Measurements from ENCODE around the gene TTC23. TPM values are rescaled to one million over a fixed set of nuclear protein-coding genes. Genes with fewer than 3 reads are reported as not detected.

Gene TTC23
- total RNA-seq, 2 donors from 2014 or later = 0.30 TPM; not detected in 1

- no peak for ATAC-seq
Measured at GRCh38 chr15:99099661-99100060, 149.7 kb downstream of the TTC23 start.

GRCh38 chr15:99098991-99099390 lies 150.4 kb downstream of the TTC23 start:
- H3K27me3 Mint-ChIP-seq = peaks cover 82% of the 10 kb centered on the region
- H3K27ac Mint-ChIP-seq = no peak overlapping the region
- peaks cover 9% of the 10 kb centered on the region for H3K4me1 Mint-ChIP-seq
- peaks cover 7% of the 10 kb centered on the region for H3K36me3 Mint-ChIP-seq (ENCODE audit: low read depth)
- DNase-seq (no peak), ATAC-seq (no peak)
- H3K4me3 Mint-ChIP-seq = no peak overlapping the region
- no peaks in the 10 kb centered on the region for H3K9me3 ChIP-seq (ENCODE audit: control insufficient read depth, low read length, poor library complexity, severe bottlenecking)

More at GRCh38 chr15:99099661-99100060, 149.7 kb downstream of the TTC23 start:
- Mint-ChIP-seq H3K4me1 (peaks cover 6% of the 10 kb centered on the region), H3K27ac (no peak overlapping the region), H3K36me3 (ENCODE audit: low read depth) (peaks cover 5% of the 10 kb centered on the region), H3K27me3 (peaks cover 76% of the 10 kb centered on the region), H3K4me3 (no peak overlapping the region)
- no peaks in the 10 kb centered on the region for H3K9me3 ChIP-seq (ENCODE audit: control insufficient read depth, low read length, poor library complexity, severe bottlenecking)
- no peak for DNase-seq

GRCh38 chr15:99098426-99098825 lies 151.0 kb downstream of the TTC23 start:
- Mint-ChIP-seq H3K4me3 (no peak overlapping the region), H3K27ac (no peak overlapping the region), H3K4me1 (peaks cover 7% of the 10 kb centered on the region), H3K36me3 (ENCODE audit: low read depth) (peaks cover 7% of the 10 kb centered on the region), H3K27me3 (peaks cover 78% of the 10 kb centered on the region)
- H3K9me3 ChIP-seq (ENCODE audit: control insufficient read depth, low read length, poor library complexity, severe bottlenecking) = no peaks in the 10 kb centered on the region
- DNase-seq = no peak
- no peak for ATAC-seq

- Mint-ChIP-seq H3K4me3 (no peak overlapping the region), H3K36me3 (ENCODE audit: low read depth) (peaks cover 7% of the 10 kb centered on the region), H3K27ac (no peak overlapping the region), H3K27me3 (peaks cover 71% of the 10 kb centered on the region), H3K4me1 (peaks cover 7% of the 10 kb centered on the region)
- no peak for DNase-seq
- H3K9me3 ChIP-seq (ENCODE audit: control insufficient read depth, low read length, poor library complexity, severe bottlenecking) = no peaks in the 10 kb centered on the region
- ATAC-seq = no peak
Measured at GRCh38 chr15:99097441-99098410, 151.7 kb downstream of the TTC23 start.

GRCh38 chr15:99096894-99097426 lies 152.4 kb downstream of the TTC23 start:
- ATAC-seq = no peak
- no peaks in the 10 kb centered on the region for H3K9me3 ChIP-seq (ENCODE audit: control insufficient read depth, low read length, poor library complexity, severe bottlenecking)
- H3K27me3 Mint-ChIP-seq = peaks cover 71% of the 10 kb centered on the region
- no peak for DNase-seq
- H3K4me3 Mint-ChIP-seq = no peak overlapping the region
- H3K27ac Mint-ChIP-seq = no peak overlapping the region
- H3K4me1 Mint-ChIP-seq = peaks cover 7% of the 10 kb centered on the region
- peaks cover 5% of the 10 kb centered on the region for H3K36me3 Mint-ChIP-seq (ENCODE audit: low read depth)

GRCh38 chr15:99096173-99096893 lies 153.0 kb downstream of the TTC23 start:
- H3K9me3 ChIP-seq (ENCODE audit: control insufficient read depth, low read length, poor library complexity, severe bottlenecking) = no peaks in the 10 kb centered on the region
- Mint-ChIP-seq H3K4me3 (no peak overlapping the region), H3K4me1 (peaks cover 7% of the 10 kb centered on the region), H3K27me3 (peaks cover 66% of the 10 kb centered on the region), H3K36me3 (ENCODE audit: low read depth) (peaks cover 5% of the 10 kb centered on the region), H3K27ac (no peak overlapping the region)
- DNase-seq = no peak
- ATAC-seq = no peak

- no peak for ATAC-seq
Measured at GRCh38 chr15:99095626-99096025, 153.8 kb downstream of the TTC23 start.

GRCh38 chr15:99092554-99093172 lies 156.7 kb downstream of the TTC23 start:
- Mint-ChIP-seq H3K4me1 (peaks cover 10% of the 10 kb centered on the region), H3K27ac (no peak overlapping the region), H3K36me3 (ENCODE audit: low read depth) (peaks cover 7% of the 10 kb centered on the region), H3K4me3 (no peak overlapping the region), H3K27me3 (peaks cover 47% of the 10 kb centered on the region)
- DNase-seq (no peak), ATAC-seq (no peak)
- H3K9me3 ChIP-seq (ENCODE audit: control insufficient read depth, low read length, poor library complexity, severe bottlenecking) = no peaks in the 10 kb centered on the region

More at GRCh38 chr15:99095626-99096025, 153.8 kb downstream of the TTC23 start:
- Mint-ChIP-seq H3K36me3 (ENCODE audit: low read depth) (peaks cover 5% of the 10 kb centered on the region), H3K27me3 (peaks cover 65% of the 10 kb centered on the region), H3K4me1 (peaks cover 6% of the 10 kb centered on the region), H3K4me3 (no peak overlapping the region), H3K27ac (no peak overlapping the region)
- H3K9me3 ChIP-seq (ENCODE audit: control insufficient read depth, low read length, poor library complexity, severe bottlenecking) = no peaks in the 10 kb centered on the region
- no peak for DNase-seq

- Mint-ChIP-seq H3K36me3 (ENCODE audit: low read depth) (peaks cover 5% of the 10 kb centered on the region), H3K4me3 (peak overlapping the region; percentile 5)
- no peak for ATAC-seq
Measured at GRCh38 chr15:99090938-99091337, 158.4 kb downstream of the TTC23 start.

GRCh38 chr15:99090011-99090699 lies 159.2 kb downstream of the TTC23 start:
- Mint-ChIP-seq H3K4me1 (peaks cover 10% of the 10 kb centered on the region), H3K27me3 (peaks cover 25% of the 10 kb centered on the region), H3K4me3 (peak overlapping the region; percentile 28), H3K27ac (no peak overlapping the region), H3K36me3 (ENCODE audit: low read depth) (peaks cover 5% of the 10 kb centered on the region)
- DNase-seq = no peak
- H3K9me3 ChIP-seq (ENCODE audit: control insufficient read depth, low read length, poor library complexity, severe bottlenecking) = no peaks in the 10 kb centered on the region
- peak; percentile 61 for ATAC-seq

More at GRCh38 chr15:99090938-99091337, 158.4 kb downstream of the TTC23 start:
- Mint-ChIP-seq H3K4me1 (peaks cover 10% of the 10 kb centered on the region), H3K27ac (no peak overlapping the region), H3K27me3 (peaks cover 31% of the 10 kb centered on the region)
- DNase-seq = no peak
- H3K9me3 ChIP-seq (ENCODE audit: control insufficient read depth, low read length, poor library complexity, severe bottlenecking) = no peaks in the 10 kb centered on the region

- Mint-ChIP-seq H3K4me1 (peaks cover 7% of the 10 kb centered on the region), H3K27ac (no peak overlapping the region), H3K4me3 (no peak overlapping the region), H3K36me3 (ENCODE audit: low read depth) (peaks cover 5% of the 10 kb centered on the region), H3K27me3 (peaks cover 16% of the 10 kb centered on the region)
- ATAC-seq (no peak), DNase-seq (no peak)
- H3K9me3 ChIP-seq (ENCODE audit: control insufficient read depth, low read length, poor library complexity, severe bottlenecking) = no peaks in the 10 kb centered on the region
Measured at GRCh38 chr15:99087405-99087943, 161.9 kb downstream of the TTC23 start.

GRCh38 chr15:99086327-99086667 lies 163.1 kb downstream of the TTC23 start:
- H3K27ac Mint-ChIP-seq = no peak overlapping the region
- H3K4me1 Mint-ChIP-seq = peaks cover 7% of the 10 kb centered on the region
- ATAC-seq (no peak), DNase-seq (no peak)
- peaks cover 18% of the 10 kb centered on the region for H3K27me3 Mint-ChIP-seq
- no peaks in the 10 kb centered on the region for H3K9me3 ChIP-seq (ENCODE audit: control insufficient read depth, low read length, poor library complexity, severe bottlenecking)
- H3K36me3 Mint-ChIP-seq (ENCODE audit: low read depth) = peaks cover 5% of the 10 kb centered on the region
- H3K4me3 Mint-ChIP-seq = no peak overlapping the region

Measured in T-helper 17 cell (primary cell).